Activated CD8-positive, alpha-beta memory T cell treated with anti-CD3 and anti-CD28 coated beads, Interleukin-2, amount 50 U/mL, for 24 hours (primary cell): Measurements from ENCODE around the gene EXD3.
"Not testable (repeated sequence)": the region's sequence is repeated elsewhere in the genome, so short reads cannot be mapped to it uniquely, and the experiment has no call there.

Experiments used
- DNase-seq: peaks from one replicate; pipeline ENCODE4 v3.0.0-alpha.2; 2020; ENCODE audit errors: extremely low read depth

Gene EXD3

DNA sequence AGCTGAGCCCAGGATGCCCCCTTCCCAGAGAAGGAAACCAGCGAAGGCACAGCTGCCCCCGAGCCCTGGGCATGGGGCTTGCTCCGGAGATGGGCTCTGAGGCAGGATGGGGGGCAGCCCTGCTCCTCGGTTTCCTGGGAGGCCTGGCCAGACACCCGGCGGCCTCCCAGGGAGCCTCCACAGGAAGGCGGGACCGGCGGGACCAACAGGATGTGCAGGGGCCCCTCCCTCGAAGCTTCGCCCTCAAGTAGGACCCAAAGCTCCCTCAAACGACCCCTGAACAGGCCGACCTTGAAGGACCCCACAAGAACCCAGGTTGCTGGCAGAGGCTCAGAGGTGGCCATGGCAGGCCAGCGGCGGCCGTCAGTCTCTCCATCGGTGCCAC, 11.7 kb downstream of the EXD3 start:
- no peak for DNase-seq

DNA sequence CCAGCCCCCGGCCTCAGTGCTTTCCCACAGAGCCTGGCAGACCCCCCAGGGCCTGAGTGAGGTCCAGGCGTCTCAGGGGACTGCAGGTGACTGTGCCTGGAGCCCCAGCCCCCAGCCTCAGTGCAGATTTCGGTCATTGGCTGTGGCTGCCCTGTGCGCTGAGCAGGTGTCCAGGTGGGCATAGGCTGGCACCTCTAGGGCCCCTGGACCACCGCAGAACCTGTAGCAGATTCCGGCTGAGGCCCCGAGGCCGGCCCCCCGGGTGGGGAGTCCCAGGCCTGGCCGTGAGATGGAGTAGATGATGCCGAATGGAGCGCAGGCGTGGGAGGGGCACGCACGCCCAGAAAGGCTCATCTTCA, 12.1 kb downstream of the EXD3 start:
- DNase-seq = no peak

DNA sequence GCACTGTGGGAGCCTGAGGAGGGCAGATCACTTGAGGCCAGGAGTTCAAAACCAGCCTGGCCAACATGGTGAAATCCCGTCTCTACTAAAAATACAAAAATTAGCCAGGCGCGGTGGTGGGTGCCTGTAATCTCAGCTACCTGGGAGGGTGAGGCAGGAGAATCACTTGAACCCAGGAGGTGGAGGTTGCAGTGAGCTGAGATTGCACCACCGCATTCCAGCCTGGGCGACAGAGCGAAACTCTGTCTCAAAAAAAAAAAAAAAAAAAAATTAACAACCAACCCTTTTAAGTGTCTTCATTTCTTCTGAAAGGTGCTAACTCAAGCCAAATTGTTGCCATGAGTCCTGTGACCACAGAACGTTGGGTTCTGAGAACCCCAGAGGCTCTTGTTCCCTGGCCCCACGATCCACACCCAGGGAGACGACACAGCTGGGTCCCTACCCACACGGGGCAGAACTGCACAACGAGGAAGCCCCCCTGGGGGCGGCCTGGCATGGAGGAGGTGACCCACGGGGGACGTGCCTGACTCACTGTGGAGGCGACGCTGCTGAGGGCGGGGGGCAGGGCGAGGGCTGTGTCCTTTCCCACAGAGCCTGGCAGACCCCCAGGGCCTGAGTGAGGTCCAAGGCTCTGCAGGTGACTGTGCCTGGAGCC, 12.6 kb downstream of the EXD3 start:
- DNase-seq = not testable (repeated sequence)

DNA sequence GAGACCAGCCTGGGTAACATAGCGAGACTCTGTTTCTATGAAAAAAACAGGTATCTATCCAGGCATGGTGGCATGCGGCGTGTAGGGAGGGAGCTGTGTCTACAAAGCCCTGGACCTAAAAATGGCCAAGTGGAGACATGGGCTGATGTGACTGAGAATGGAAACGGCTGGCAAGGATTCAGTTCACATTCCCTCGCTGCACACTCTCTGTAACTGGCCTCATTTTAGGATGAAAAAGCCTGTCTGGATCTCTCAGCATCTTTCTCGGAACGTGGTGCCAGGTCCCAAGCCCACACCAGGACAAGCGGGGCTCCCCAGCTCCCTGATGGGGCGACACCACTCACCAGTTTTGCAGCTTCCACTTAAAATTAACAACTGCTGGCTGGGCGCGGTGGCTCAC, 13.4 kb downstream of the EXD3 start:
- DNase-seq = no peak

DNA sequence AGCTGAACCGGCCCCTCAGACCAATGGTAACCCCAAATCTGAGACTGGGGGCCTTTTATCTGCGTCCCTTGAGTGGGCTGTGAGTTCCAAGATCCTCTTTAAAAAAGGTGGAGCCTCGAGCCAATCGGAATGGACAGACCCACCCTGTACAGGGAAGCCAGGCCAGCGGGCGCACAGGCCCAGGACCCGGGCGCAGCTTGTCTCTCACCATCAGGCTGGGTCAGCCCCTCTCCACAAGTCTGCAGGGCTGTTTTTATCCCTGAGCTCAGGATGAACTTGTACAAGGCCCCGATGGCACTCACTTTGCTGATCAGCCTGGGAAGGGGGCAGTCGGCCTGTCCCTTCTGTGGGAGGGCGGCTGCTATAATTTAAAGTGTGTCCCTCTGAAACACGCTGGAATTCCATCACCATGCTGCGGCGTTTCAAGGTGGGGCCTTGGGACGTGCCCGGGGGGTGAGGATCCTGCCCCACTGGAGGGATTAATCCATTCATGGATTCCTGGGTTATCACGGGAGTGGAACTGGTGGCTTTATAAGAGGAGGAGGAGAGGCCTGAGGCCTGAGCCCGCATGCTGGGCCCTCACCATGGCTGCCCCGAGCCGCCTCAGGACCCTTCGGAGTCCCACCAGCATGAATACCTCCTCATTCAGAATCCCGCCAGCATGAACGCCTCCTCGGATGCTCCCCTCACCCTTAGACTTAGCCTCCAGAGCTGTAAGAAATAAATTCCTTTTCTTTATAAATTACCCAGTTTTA, 14.1 kb downstream of the EXD3 start:
- no peak for DNase-seq

DNA sequence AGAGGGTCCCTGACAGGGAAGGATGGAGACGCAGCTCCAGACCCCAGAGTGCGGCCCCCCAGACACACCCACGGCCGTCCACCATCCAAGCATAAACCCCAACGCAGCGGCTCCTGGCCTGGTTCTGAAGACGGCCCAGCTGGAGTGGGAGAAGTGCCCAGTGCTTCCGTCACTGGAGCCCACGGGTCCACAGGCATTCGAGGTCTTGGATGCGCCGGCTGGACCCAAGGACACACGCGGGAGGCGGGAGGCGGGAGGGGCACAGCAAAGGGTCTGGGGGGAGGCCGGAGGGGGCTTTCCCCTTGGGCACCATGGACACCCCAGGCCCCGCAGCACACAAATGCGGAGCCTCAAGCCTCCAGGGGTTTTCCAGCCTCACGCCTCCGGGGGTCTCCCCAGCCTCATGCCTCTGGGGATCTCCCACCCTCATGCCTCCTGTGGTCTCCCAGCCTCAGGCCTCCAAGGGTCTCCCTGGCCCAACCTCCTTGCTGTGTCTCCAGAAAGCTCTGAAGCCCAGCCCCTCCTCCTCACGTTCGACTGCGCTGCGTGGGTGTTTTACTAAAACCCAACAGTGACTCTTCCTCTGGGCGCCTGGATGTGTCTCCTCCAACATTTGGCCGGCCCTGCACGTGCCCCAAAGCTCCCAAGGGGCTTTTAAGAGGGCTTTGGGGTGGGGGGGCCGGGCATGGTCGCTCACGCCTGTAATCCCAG, 15.2 kb downstream of the EXD3 start:
- no peak for DNase-seq

DNA sequence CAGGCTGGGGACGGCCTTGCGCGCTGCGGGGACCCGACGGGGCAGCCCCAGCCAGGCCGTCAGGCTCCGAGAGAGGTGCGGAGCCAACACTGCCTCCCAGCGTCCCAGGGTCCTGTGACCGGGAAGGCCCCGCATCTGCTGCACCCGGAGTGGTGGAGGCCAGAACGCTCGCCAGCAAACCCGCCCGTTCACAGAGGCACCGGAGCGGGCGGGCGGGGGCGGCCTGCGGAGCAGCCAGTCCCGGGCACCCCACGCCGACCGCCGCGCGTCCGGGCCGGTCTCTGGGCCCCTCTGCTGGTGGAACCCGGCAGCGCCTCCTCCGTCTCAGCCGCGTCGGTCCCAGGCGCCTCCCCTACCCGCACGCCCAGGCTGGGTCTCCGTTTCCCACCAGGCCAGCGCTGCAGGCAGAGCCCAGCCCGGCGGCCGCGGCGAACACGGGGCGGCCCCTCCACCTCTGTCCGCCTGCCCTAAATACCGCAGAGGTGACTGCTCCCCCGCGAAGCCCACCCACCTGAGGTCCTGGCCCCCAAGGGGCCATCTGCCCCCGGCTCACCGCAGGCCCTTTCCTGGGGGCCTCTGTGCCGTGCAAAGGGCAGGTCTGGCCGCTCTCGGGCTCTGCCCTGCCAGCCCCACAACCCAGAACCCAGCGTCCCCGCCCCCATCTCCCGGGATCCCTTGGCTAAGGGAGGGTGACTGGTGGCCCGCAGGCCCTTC, 15.9 kb downstream of the EXD3 start:
- no peak for DNase-seq

DNA sequence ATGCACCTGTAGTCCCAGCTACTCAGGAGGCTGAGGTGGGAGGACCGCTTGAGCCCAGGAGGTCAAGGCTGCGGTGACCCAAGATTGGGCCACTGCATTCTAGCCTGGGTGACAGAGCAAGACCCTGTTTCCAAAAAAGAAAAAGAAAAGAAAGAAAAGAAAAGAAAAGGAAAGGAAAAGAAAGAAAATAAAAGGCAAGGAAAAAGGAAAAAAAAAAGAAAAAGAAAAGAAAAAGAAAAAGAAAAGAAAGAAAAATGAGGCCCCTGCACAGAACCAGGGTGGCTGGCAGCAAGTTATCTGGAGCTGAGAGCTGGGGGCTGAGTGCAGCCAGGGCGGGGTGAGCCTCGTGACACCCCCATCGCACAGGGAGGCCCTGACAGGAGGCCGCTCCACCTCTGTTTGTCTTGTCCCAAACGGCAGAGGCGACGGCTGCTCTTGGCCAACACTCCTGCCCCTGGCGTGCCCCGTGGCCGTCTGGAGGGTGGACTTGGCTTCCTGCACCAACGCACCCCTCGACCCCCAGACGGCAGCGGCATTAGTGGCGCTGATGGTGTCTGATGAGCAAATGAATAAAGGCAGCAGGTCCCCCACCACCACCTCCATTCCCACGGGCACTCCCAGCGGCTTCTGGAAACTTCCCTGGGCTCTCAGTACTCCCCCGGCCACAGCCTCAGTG, 16.7 kb downstream of the EXD3 start:
- no peak for DNase-seq

DNA sequence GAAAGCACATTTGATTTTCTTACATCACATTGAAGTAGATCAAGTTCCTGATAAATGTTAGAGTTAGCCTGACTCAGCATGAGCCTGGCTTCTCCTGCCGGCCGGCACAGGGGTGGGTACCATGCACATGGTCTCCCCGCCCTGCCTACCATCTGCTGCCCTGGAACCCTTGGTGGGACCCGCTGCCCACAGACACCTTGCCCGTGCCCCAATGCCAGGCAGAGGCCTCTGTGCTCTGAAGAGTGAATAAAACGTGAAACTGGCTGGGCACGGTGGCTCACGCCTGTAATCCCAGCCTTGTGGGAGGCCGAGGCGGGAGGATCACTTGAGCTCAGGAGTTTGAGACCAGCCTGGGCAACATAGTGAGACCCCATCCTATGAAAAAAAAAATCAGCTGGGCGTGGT, 17.3 kb downstream of the EXD3 start:
- no peak for DNase-seq

DNA sequence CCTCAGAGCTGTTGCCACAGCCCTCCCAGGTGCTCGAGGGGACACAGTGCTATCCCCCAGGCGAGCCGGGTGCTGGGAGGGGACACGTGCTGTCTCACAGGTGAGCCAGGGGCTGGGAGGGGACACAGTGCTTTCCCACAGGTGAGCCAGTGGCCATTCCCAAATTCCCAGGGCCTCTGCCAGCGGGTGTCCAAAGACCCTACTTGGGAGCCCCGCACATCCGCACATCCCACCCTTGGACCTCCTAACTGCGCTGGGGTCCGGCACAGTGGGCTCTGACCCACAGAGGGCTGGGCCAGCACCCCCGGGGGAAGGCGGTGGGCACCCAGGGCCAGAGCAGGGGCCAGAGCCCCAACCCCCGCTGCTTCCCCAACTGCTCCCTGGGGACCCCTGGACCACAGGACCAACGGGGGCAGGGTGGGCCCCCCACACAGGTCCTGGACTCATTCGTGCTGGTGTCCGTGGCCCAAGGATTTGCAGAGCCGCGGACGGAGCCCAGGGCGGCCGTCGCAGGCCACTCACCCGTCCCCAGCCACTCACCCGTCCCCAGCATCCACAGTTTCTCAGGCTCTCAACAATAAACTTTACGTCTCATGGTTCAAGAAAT, 17.9 kb downstream of the EXD3 start:
- DNase-seq = no peak

DNA sequence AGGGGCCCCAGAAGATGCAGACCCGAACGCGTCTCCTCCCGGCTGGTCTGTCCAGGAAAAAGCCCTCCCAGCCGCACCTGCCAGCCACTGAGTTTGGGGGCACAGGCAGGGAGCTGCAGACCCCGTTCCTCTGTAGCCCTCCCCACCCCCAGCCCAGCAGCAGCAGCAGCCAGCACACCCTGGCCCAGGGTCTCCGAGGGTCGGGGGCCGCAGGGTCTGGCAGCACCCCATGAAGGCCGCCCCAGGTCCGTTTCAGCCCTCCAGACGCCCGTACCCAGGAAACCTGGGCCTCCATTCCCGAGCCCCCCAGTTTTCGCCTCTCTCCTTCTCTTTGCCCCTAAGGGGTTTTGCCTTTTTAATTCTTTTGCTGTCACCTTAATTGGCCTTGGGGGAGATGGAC, 19.7 kb downstream of the EXD3 start:
- DNase-seq = no peak

DNA sequence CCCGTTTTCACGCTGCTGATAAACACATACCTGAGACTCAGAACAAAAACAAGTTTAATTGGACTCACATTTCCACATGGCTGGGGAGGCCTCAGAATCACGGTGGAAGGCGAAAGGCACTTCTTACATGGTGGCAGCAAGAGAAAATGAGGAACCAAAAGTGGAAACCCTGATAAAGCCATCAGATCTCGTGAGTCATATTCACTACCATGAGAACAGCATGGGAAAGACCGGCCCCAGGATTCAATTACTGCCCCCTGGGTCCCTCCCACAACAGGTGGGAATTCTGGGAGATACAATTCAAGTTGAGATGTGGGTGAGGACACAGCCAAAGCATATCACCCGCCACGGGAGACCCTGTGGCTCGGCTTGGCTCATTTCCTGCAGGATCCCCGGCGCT, 20.2 kb downstream of the EXD3 start:
- DNase-seq = no peak

DNA sequence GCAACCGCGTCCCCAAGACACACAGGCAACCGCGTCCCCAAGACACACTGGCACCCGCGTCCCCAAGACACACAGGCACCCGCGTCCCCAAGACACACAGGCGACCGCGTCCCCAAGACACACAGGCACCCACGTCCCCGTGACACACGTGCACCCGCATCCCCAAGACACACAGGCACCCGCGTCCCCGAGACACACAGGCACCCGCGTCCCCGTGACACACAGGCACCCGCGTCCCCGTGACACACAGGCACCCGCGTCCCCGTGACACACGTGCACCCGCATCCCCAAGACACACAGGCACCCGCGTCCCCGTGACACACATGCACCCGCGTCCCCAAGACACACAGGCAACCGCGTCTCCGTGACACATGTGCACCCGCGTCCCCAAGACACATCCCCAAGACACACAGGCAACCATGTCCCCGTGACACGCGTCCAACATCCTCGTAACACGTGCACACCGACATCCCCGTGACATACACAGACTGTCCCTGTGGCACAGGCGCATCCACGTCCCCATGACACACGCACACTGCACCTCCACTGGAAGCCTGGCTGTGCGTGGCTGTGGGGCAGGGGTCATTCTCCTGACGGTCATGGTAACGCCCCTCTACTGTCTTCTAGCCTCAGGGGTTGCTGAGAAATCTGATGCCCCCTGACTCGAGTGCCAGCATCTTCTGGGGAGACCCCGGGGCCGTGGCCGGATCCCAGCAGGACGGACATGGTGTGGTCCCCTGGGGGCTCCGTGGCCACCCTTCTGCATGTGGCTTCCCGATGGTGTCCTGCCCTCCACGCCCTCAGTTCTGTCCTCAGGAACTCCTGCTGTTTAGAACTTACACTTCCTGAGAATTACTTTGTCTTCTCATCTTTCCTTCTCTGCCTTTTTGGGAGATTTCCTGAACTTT, 24.1 kb downstream of the EXD3 start:
- DNase-seq = no peak

DNA sequence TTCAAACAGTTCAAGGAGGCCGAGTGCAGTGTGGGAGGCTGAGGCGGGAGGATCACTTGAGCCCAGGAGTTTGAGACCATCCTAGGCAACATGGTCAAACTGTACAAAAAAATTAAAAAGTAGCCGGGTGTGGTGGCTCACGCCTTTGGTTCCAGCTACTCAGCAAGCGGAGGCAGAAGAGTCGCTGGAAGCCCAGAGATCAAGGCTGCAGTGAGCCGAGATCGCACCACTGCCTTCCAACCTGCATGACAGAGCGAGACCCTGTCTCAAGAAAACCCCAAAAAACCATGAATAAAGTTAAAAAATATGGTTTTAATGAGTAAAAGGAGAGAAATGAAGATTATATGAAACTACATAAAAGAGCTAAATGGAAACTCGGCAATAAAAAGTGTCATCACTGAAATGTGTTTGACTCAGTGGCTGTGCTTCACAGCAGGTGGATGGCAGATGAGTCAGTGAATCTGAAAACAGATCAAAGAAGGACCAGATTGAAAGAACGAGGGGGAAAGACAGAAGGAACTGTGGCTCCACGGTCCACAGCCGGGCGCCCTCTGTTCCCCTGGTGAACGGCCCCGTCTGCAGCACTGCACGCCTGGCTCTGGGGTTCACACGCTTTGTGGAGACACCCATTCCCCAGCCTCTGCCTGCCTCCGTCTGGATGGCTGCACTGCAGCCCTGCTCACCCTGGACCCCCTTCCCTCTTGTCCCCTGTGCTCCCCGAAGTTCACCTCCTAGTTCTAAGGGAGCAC, 25.1 kb downstream of the EXD3 start:
- no peak for DNase-seq

DNA sequence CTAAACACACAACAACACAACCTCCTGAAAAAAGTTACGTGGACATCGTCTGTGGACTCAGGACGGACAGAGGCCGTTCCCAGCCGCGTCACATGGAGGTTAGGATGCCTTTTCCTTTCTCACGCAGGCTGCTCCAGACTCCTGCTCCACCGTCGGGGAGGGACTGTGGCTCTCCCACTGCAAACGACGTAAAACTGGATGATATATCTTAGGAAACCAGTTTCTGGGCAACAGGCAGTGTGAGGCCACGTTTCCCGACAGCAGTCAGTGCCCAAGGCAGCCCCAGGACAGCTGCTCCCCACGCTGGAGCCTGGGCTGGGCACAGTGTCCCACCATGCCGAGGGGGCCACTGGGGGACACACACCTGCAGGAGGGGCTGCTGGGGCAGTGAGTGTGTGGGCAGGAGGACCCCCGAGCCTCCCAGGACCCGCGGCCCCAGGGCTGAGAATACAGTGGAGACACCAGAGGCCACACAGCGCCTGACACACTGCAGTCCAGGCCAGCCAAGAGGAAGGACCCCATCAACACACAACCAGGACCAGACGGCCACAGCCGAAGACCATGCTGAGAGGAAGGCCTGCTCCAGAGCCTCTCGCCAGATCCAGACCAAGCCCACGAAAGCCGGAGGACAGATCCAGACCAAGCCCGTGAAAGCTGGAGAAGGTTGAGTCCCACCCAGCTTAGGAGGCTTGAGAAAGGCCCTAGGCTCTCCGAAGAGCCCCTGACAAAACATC, 26.2 kb downstream of the EXD3 start:
- DNase-seq = no peak

DNA sequence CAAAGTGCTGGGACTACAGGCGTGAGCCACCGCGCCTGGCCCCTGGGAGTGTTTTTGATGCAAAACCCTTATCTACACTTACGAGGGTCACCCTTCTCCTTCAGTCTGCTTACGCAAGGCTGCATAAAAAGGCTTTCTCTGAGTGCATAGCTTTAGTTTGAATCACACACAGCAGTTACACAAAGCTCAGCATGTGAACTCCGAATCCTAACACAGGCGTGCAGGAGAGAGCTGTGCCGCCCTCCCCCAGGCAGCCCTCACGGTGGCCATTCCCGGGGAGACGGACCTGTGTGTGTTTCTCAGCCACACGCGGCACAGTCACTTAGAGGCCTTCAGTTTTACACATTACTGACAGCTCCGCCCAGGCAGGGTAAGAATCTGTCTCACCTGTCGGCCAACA, 26.7 kb downstream of the EXD3 start:
- DNase-seq = no peak

DNA sequence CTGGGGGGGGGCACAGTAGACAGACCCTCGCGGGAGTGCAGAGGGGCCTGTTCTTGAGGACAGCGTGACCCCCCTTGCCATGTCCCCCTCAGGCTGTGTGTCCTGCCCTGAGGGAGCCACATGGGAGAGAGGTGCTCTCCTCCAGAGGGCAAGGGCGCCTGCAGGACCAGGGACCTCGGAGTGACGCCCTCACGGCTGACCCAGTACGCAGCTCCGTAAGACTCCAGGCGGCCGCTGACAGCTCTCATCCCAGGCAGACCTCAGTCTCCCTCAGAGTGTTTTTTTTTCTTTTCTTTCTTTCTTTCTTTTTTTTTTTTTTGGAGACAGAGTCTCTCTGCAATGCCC, 27.3 kb downstream of the EXD3 start:
- no peak for DNase-seq

DNA sequence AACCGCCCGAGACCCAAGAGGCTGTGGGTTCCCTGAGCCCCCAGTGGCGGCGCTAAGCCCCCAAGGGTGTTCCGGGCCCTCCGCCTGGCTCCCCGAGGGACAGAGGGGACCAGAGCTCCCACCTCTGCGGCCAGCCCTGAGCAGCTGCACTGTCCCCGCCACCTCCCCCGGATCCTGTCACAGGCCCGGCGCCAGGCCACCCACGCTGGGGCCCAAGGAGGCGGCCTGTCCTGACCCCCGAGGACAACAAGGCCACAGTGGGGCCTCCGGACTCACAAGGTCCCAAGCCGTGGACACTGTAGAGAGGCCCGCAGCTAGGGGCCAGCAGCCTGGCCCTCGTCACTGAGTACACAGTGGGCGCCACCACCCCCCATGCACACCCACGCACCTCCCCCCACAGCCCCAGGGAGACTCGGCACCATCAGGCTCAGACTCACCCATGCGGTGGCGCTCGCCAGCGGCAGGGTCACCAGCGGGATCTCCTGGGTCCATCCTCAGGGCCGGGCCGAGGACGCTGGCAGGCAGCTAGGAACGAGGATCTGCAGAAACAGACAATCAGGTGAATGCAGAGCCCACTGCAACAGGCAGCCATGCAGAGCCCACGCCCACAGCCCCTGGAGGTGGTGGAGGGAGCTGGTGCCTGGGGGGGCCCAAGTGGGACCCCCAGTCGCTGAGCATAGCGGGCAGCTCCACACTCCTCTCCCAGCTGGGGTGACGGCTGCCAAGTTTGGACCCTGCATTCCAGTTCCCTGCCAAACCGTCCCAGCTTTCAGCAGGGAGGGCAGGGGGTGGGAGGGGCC, 27.9 kb downstream of the EXD3 start:
- no peak for DNase-seq
